NT2/D1 (cell line): ENCODE results near the gene PRXL2B.

Experiments
- SUZ12 ChIP-seq: IDR thresholded peaks from 2 replicates; pipeline ENCODE4 v1.6.1; 2011; ENCODE audit not compliant: insufficient read length, insufficient read depth; ENCODE audit errors: extremely low read depth
- YY1 ChIP-seq: IDR thresholded peaks from 2 replicates; pipeline ENCODE4 v1.6.1; 2011; ENCODE audit not compliant: insufficient read length, insufficient read depth
- ZNF274 ChIP-seq: IDR thresholded peaks from 2 replicates; pipeline ENCODE4 v1.6.1; 2011; ENCODE audit warnings: mild to moderate bottlenecking, low read depth, low read length

DNA sequence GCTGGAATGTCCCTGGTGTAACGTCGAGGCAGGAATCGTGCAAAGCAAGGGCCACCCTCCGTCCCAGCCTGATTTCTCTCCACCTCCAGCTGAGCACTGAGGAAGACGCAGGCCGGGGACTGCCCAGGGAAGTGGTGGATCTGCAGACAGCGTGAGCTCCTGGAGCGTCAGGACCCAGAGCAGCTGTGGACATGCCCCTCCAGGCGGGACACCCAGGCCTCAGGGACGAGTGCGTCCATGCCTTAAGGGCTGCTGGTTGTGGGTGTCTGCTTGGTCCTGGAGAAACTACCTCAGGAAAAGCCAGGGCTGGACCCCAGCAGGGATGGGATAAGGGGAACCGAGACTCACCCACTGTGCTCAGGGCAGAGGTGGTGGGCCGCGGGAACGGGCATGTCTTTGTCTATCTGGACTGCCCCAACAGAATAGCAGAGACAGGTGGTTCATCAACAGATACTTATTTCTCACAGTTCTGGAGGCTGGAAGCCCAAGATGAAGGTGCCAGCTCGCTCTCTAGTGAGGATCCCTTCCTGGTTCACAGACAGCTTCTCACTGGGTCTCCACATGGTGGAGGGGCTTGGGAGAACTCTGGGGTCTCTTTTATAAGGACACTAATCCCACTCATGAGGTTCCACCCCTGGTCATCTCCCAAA is 52.0 kb downstream of the PRXL2B start:
- no peak for TF ChIP-seq YY1
- no peak for TF ChIP-seq ZNF274
- no peak for TF ChIP-seq SUZ12
